ENCODE results near the gene CDK6. TPM values are rescaled to one million over a fixed set of nuclear protein-coding genes. Genes with fewer than 3 reads are reported as not detected.

CDK6 gene
- polyA plus RNA-seq, 1 experiment, result 29.2 TPM

- DNase-seq (ENCODE audit: low read depth), result no peak
- Histone ChIP-seq H3K4me3 (ENCODE audit: low read depth, low read length) (no peak overlapping the region), H3K27me3 (ENCODE audit: control insufficient read depth, insufficient read depth, low read length) (no peaks in the 10 kb centered on the region), H3K36me3 (ENCODE audit: control insufficient read depth, insufficient read depth, low read length) (no peaks in the 10 kb centered on the region)
- no peak for TF ChIP-seq CTCF (IDR thresholded peaks at IDR 0.05; ENCODE audit: insufficient read depth, low read depth, low read length)
- ChIA-PET CTCF (no interaction called here), POLR2A (no interaction called here)
These were observed 4.8 kb upstream of the CDK6 start for GRCh38 chr7:92841192-92841591.

GRCh38 chr7:92840316-92840715 lies 3.9 kb upstream of the CDK6 start:
- ChIA-PET CTCF (interaction anchor here (1.6 kb wide), 1 partner anchor 219 kb away, joined by 5 read pairs; no protein-coding TSS in a partner anchor), POLR2A (interaction anchor here (0.6 kb wide), 1 partner anchor 197 kb away, joined by 10 read pairs; no protein-coding TSS in a partner anchor)
- no peak for TF ChIP-seq CTCF (IDR thresholded peaks at IDR 0.05; ENCODE audit: insufficient read depth, low read depth, low read length)
- Histone ChIP-seq H3K27me3 (ENCODE audit: control insufficient read depth, insufficient read depth, low read length) (no peaks in the 10 kb centered on the region), H3K36me3 (ENCODE audit: control insufficient read depth, insufficient read depth, low read length) (no peaks in the 10 kb centered on the region), H3K4me3 (ENCODE audit: low read depth, low read length) (no peak overlapping the region)
- no peak for DNase-seq (ENCODE audit: low read depth)

- H3K27me3 ChIP-seq (ENCODE audit: control insufficient read depth, insufficient read depth, low read length), result no peaks in the 10 kb centered on the region
- ChIA-PET POLR2A (interaction anchor here (0.6 kb wide), 1 partner anchor 197 kb away, joined by 10 read pairs; no protein-coding TSS in a partner anchor), CTCF (interaction anchor here (1.6 kb wide), 1 partner anchor 219 kb away, joined by 5 read pairs; no protein-coding TSS in a partner anchor)
- no peak for DNase-seq (ENCODE audit: low read depth)
- no peaks in the 10 kb centered on the region for H3K36me3 ChIP-seq (ENCODE audit: control insufficient read depth, insufficient read depth, low read length)
- H3K4me3 ChIP-seq (ENCODE audit: low read depth, low read length), result no peak overlapping the region
- no peak for TF ChIP-seq CTCF (IDR thresholded peaks at IDR 0.05; ENCODE audit: insufficient read depth, low read depth, low read length)
These were observed 3.5 kb upstream of the CDK6 start for GRCh38 chr7:92839901-92840300.

GRCh38 chr7:92838934-92839333 lies 2.6 kb upstream of the CDK6 start:
- TF ChIP-seq CTCF (IDR thresholded peaks at IDR 0.05; ENCODE audit: insufficient read depth, low read depth, low read length), result no peak
- no peaks in the 10 kb centered on the region for H3K36me3 ChIP-seq (ENCODE audit: control insufficient read depth, insufficient read depth, low read length)
- POLR2A ChIA-PET, result no interaction called here
- no peaks in the 10 kb centered on the region for H3K27me3 ChIP-seq (ENCODE audit: control insufficient read depth, insufficient read depth, low read length)
- DNase-seq (ENCODE audit: low read depth), result no peak
- no peak overlapping the region for H3K4me3 ChIP-seq (ENCODE audit: low read depth, low read length)
- CTCF ChIA-PET, result interaction anchor here (1.6 kb wide), 1 partner anchor 218 kb away, joined by 5 read pairs; no protein-coding TSS in a partner anchor

- DNase-seq (ENCODE audit: low read depth), result no peak
- POLR2A ChIA-PET, result interaction anchor here (0.5 to 0.6 kb wide), 2 partner anchors 130 to 227 kb away, joined by 5 to 6 read pairs; no protein-coding TSS in a partner anchor
- peak overlapping the region; percentile 84 for H3K4me3 ChIP-seq (ENCODE audit: low read depth, low read length)
- no peaks in the 10 kb centered on the region; the same call in 1 of the 2 replicates for H3K36me3 ChIP-seq (ENCODE audit: control insufficient read depth, insufficient read depth, low read length)
- TF ChIP-seq CTCF (IDR thresholded peaks at IDR 0.05; ENCODE audit: insufficient read depth, low read depth, low read length), result no peak
- CTCF ChIA-PET, result interaction anchor here (1.6 kb wide), 1 partner anchor 67 kb away, joined by 4 read pairs; no protein-coding TSS in a partner anchor
- H3K27me3 ChIP-seq (ENCODE audit: control insufficient read depth, insufficient read depth, low read length), result no peaks in the 10 kb centered on the region
These were observed 802 bp upstream of the CDK6 start for GRCh38 chr7:92837000-92837749.

Data from BJ (cell line).